HK-2 (cell line): ENCODE results near the gene ABLIM3.

Experiments
- DNase-seq: peaks from one replicate; pipeline ENCODE4 v3.0.0-alpha.2; 2018; ENCODE audit not compliant: unreplicated experiment

Gene ABLIM3

DNA sequence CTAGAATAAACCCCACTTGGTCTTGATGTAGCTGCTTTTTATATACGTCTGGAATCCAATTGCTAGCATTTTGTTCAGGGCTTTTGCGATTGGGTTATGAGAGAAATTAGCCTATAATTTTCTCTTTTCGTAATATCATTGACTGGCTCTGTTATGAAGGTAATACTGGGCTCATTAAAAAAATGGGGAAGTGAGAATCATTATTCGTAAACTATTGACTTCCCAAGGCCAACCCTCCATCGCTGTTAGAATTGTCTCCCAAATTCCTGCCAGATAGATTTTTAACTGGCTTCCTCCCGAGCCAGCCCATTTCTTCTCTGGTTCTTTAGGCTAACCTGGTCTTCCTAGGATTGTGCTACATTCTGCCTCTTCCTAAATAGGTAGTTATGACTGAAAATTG, 168.1 kb downstream of the ABLIM3 start:
- no peak for DNase-seq
